Fibroblast of peridontal ligament (primary cell): Measurements from ENCODE around the gene GMCL1.
A peak's percentile ranks its signal among the peaks of the same experiment; 100 is the strongest.
"Not testable (repeated sequence)": the region's sequence is repeated elsewhere in the genome, so short reads cannot be mapped to it uniquely, and the experiment has no call there.

Experiments used
- DNase-seq: peaks from one replicate; pipeline ENCODE4 v3.0.0-alpha.2; 2010; ENCODE audit errors: extremely low read depth

The GMCL1 gene

GRCh38 chr2:69847068-69847828, 17.8 kb downstream of the GMCL1 start:
- no peak for DNase-seq

GRCh38 chr2:69848186-69848790, 18.8 kb downstream of the GMCL1 start:
- no peak for DNase-seq

- no peak for DNase-seq
These were observed 28.8 kb downstream of the GMCL1 start for GRCh38 chr2:69858261-69858660.

- no peak for DNase-seq
These were observed 33.8 kb downstream of the GMCL1 start for GRCh38 chr2:69863298-69863697.

- no peak for DNase-seq
These were observed 59.0 kb downstream of the GMCL1 start for GRCh38 chr2:69888451-69888850.

- no peak for DNase-seq
These were observed 59.8 kb downstream of the GMCL1 start for GRCh38 chr2:69889302-69889701.

- DNase-seq, result no peak
These were observed 61.4 kb downstream of the GMCL1 start for GRCh38 chr2:69890881-69891280.

- not testable (repeated sequence) for DNase-seq
These were observed 63.5 kb downstream of the GMCL1 start for GRCh38 chr2:69892838-69893424.

GRCh38 chr2:69893684-69894551, 64.5 kb downstream of the GMCL1 start, which contains the start of gene SNRNP27:
Gene SNRNP27, plus strand, starts transcription at chr2:69893956. Its CDS starts 29 bp downstream, at chr2:69893985.
- peak; percentile 86 for DNase-seq

- DNase-seq, result not testable (repeated sequence)
These were observed 65.3 kb downstream of the GMCL1 start for GRCh38 chr2:69894737-69895136.

- no peak for DNase-seq
These were observed 72.9 kb downstream of the GMCL1 start for GRCh38 chr2:69902213-69902922.

- DNase-seq, result no peak
These were observed 77.8 kb downstream of the GMCL1 start for GRCh38 chr2:69907216-69907615.

- peak; percentile 74 for DNase-seq
These were observed 82.6 kb downstream of the GMCL1 start for GRCh38 chr2:69911985-69912563.

- DNase-seq, result peak; percentile 100
These were observed 84.9 kb downstream of the GMCL1 start for GRCh38 chr2:69914164-69914949.

GRCh38 chr2:69914950-69915945, 85.8 kb downstream of the GMCL1 start, which contains the start of gene MXD1:
Gene MXD1, plus strand, starts transcription at chr2:69915109. Its CDS starts 222 bp downstream, at chr2:69915331.
- DNase-seq, result no peak

- peak; percentile 14 for DNase-seq
These were observed 86.6 kb downstream of the GMCL1 start for GRCh38 chr2:69916106-69916505.

- peak; percentile 89 for DNase-seq
These were observed 88.4 kb downstream of the GMCL1 start for GRCh38 chr2:69917852-69918251.

GRCh38 chr2:69918401-69918800, 88.9 kb downstream of the GMCL1 start:
- no peak for DNase-seq

- no peak for DNase-seq
These were observed 93.7 kb downstream of the GMCL1 start for GRCh38 chr2:69923116-69923515.
